HG02840 (cell line): Measurements from ENCODE around the gene ZNF41.
"Not testable (repeated sequence)": the region's sequence is repeated elsewhere in the genome, so short reads cannot be mapped to it uniquely, and the experiment has no call there.

Source experiments
- ATAC-seq: cut with Tn5 transposase; IDR thresholded peaks from one replicate; pipeline ENCODE4 v1.9.1; 2021; ENCODE audit warnings: mild to moderate bottlenecking, moderate library complexity, moderate number of reproducible peaks; ENCODE audit not compliant: unreplicated experiment, low FRiP score

Gene ZNF41

GRCh38 chrX:47482512-47483305 lies at the start of gene ZNF41:
Gene ZNF41 (minus strand): TSS chrX:47483222. CDS start chrX:47467481, 15,741 bp downstream.
- peak; percentile 74 for ATAC-seq

GRCh38 chrX:47530049-47530448 lies 47.0 kb upstream of the ZNF41 start:
- no peak for ATAC-seq

- no peak for ATAC-seq
These were observed 46.5 kb upstream of the ZNF41 start for GRCh38 chrX:47529548-47529947.

- ATAC-seq = no peak
These were observed 40.7 kb upstream of the ZNF41 start for GRCh38 chrX:47523713-47524166.

- peak; percentile 60 for ATAC-seq
These were observed 40.3 kb upstream of the ZNF41 start for GRCh38 chrX:47523297-47523696.

GRCh38 chrX:47518144-47518543 lies 35.1 kb upstream of the ZNF41 start:
- no peak for ATAC-seq

GRCh38 chrX:47515941-47516665 lies 33.1 kb upstream of the ZNF41 start:
- no peak for ATAC-seq

GRCh38 chrX:47514533-47515235 lies 31.7 kb upstream of the ZNF41 start:
- no peak for ATAC-seq

- not testable (repeated sequence) for ATAC-seq
These were observed 30.3 kb upstream of the ZNF41 start for GRCh38 chrX:47513034-47513965.

GRCh38 chrX:47512383-47512782 lies 29.4 kb upstream of the ZNF41 start:
- not testable (repeated sequence) for ATAC-seq

- no peak for ATAC-seq
These were observed 24.3 kb upstream of the ZNF41 start for GRCh38 chrX:47507153-47507867.

GRCh38 chrX:47503151-47503550 lies 20.1 kb upstream of the ZNF41 start:
- ATAC-seq = no peak

GRCh38 chrX:47502316-47503125 lies 19.5 kb upstream of the ZNF41 start:
- no peak for ATAC-seq

GRCh38 chrX:47501226-47502074 lies 18.4 kb upstream of the ZNF41 start:
- ATAC-seq = no peak

GRCh38 chrX:47500554-47500953 lies 17.5 kb upstream of the ZNF41 start:
- no peak for ATAC-seq

- no peak for ATAC-seq
These were observed 16.3 kb upstream of the ZNF41 start for GRCh38 chrX:47499293-47499692.

- ATAC-seq = no peak
These were observed 15.4 kb upstream of the ZNF41 start for GRCh38 chrX:47498411-47498810.
